ENCODE measurements around the gene GAB2.

Gene GAB2

DNA sequence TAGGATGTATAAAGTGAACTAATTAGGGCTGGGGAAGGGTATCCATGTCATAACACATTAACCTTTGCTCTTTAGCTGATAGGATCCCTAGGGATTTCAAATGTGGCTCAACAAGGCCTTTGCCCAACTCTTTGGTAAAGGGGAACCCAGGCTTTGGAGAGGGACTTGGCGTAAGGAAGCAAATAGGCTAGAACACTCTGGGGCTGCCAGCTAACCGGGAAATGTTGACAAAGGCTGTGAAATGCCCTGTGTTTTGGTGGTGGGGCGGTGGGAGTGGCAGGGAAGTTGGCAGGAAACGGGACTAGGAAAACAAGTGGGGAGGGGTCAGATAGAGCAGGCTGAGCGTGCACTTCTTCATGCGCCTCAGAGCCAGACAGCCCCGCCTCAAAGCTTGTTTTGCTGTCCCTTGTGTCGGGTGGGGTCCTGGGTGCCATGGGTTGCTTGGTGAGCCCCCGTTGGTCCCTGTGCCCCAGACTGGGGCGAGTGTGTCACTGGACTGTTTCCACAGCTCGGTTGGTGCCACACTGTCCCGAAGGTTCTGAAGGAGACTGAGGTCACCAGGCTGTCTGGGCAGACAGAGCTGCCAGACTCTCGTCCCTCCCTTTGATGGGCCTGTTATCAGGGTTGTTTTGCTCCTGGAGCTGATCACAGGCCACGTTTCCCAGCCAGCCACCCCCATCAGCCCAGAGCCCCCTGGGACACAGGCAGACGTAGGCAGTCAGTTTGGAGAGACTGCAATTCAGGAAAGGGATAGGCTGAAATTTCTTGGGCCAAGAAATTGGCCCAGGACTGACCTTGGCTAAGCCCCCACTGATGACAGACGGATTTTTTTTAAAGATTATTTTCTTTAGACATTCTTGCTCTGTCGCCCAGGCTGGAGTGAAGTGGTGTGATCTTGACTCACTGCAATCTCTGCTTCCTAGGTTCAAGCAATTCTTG is 248.8 kb downstream of the GAB2 start:
- H3K9ac ChIP-seq (ENCODE audit: insufficient read length, low read depth): no peak overlapping the region
- no peaks in the 10 kb centered on the region for H3K9me3 ChIP-seq (ENCODE audit: insufficient read depth, low read length)
- H3K36me3 ChIP-seq (ENCODE audit: insufficient read depth, insufficient read length, low read length): peaks cover 5% of the 10 kb centered on the region
- no peak for DNase-seq (ENCODE audit: low read depth, low spot score)
- TF ChIP-seq YY1 (IDR thresholded peaks at IDR 0.05; ENCODE audit: insufficient read depth, insufficient read length): no peak
- TF ChIP-seq SUZ12 (IDR thresholded peaks at IDR 0.05; ENCODE audit: extremely low read depth, insufficient read depth, insufficient read length): no peak
- no peak for TF ChIP-seq ZNF274 (IDR thresholded peaks at IDR 0.05; ENCODE audit: low read depth, low read length)
- H3K4me1 ChIP-seq (ENCODE audit: insufficient read depth, insufficient read length): no peaks in the 10 kb centered on the region
- no peaks in the 10 kb centered on the region for H3K27me3 ChIP-seq (ENCODE audit: insufficient read depth, insufficient read length)
- no peak overlapping the region for H3K4me3 ChIP-seq (ENCODE audit: insufficient read length, low read depth)

DNA sequence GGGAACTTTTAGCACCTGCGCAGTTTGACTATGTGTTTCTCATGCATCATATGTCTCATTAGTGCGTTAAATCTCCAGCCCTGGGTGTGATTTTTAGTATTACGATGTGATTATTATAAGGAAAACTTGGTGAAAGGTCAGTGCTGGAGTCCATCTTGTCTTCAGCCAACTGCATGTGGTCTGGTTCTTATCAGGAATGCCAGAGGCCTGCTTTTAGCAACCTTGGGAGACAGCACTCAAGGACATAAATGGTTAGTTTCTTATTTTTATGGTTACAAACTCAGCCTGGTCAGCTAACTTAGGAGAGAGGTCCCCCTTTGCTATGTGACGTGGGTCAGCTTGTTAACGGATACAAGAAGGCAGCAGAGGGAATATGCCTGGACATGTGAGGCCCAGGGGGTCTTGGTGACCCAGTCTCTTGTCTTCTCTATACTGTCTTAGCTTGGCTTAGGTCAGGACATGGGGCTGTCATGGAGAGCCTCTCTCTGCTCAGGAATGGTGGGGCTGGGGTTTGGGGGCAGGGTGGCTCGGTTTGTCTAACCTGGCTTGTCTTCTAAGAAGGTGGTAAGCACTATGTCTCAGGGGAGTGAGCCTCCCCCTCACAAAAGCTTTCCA is 250.7 kb downstream of the GAB2 start:
- no peaks in the 10 kb centered on the region for H3K27me3 ChIP-seq (ENCODE audit: insufficient read depth, insufficient read length)
- no peak for TF ChIP-seq YY1 (IDR thresholded peaks at IDR 0.05; ENCODE audit: insufficient read depth, insufficient read length)
- TF ChIP-seq SUZ12 (IDR thresholded peaks at IDR 0.05; ENCODE audit: extremely low read depth, insufficient read depth, insufficient read length): no peak
- TF ChIP-seq ZNF274 (IDR thresholded peaks at IDR 0.05; ENCODE audit: low read depth, low read length): no peak
- no peaks in the 10 kb centered on the region for H3K4me1 ChIP-seq (ENCODE audit: insufficient read depth, insufficient read length)
- no peak overlapping the region for H3K4me3 ChIP-seq (ENCODE audit: insufficient read length, low read depth)
- H3K9me3 ChIP-seq (ENCODE audit: insufficient read depth, low read length): no peaks in the 10 kb centered on the region
- no peak for DNase-seq (ENCODE audit: low read depth, low spot score)
- H3K36me3 ChIP-seq (ENCODE audit: insufficient read depth, insufficient read length, low read length): no peaks in the 10 kb centered on the region
- H3K9ac ChIP-seq (ENCODE audit: insufficient read length, low read depth): no peak overlapping the region

Data from NT2/D1 (cell line).